GM18907 (cell line): ENCODE measurements around the gene CFP.
A peak's percentile ranks its signal among the peaks of the same experiment; 100 is the strongest.

Experiments used
- ATAC-seq: cut with Tn5 transposase; IDR thresholded peaks from one replicate; pipeline ENCODE4 v1.9.1; 2021; ENCODE audit warnings: mild to moderate bottlenecking, moderate library complexity; ENCODE audit not compliant: unreplicated experiment

Gene CFP

GRCh38 chrX:47638816-47639215 lies 9.1 kb upstream of the CFP start:
- ATAC-seq: no peak

GRCh38 chrX:47637546-47638195 lies 7.9 kb upstream of the CFP start:
- peak; percentile 62 for ATAC-seq

- ATAC-seq: no peak
Observed at GRCh38 chrX:47634871-47635575, 5.3 kb upstream of the CFP start.

- no peak for ATAC-seq
Observed at GRCh38 chrX:47633689-47634590, 4.2 kb upstream of the CFP start.

- no peak for ATAC-seq
Observed at GRCh38 chrX:47632666-47633065, 2.9 kb upstream of the CFP start.

- no peak for ATAC-seq
Observed at GRCh38 chrX:47631676-47632075, 1.9 kb upstream of the CFP start.

- ATAC-seq: no peak
Observed at GRCh38 chrX:47628982-47629381, 748 bp downstream of the CFP start.

GRCh38 chrX:47625365-47625764 lies 4.4 kb downstream of the CFP start:
- ATAC-seq: no peak

- ATAC-seq: no peak
Observed at GRCh38 chrX:47623540-47624027, 6.1 kb downstream of the CFP start.

GRCh38 chrX:47621851-47622250 lies 7.9 kb downstream of the CFP start:
- ATAC-seq: no peak

- ATAC-seq: no peak
Observed at GRCh38 chrX:47620303-47620685, 9.4 kb downstream of the CFP start.

- ATAC-seq: peak; percentile 78
Observed at GRCh38 chrX:47619486-47620302, 10.0 kb downstream of the CFP start, which contains the start of gene SYN1. SYN1 (minus strand) TSS chrX:47619857; CDS start chrX:47619728, 129 bp downstream.

- ATAC-seq: no peak
Observed at GRCh38 chrX:47618923-47619485, 10.7 kb downstream of the CFP start.

- no peak for ATAC-seq
Observed at GRCh38 chrX:47614618-47615017, 15.1 kb downstream of the CFP start.

GRCh38 chrX:47613082-47613481 lies 16.6 kb downstream of the CFP start:
- no peak for ATAC-seq

GRCh38 chrX:47612418-47612817 lies 17.3 kb downstream of the CFP start:
- no peak for ATAC-seq

- ATAC-seq: no peak
Observed at GRCh38 chrX:47611926-47612325, 17.8 kb downstream of the CFP start.

- no peak for ATAC-seq
Observed at GRCh38 chrX:47611489-47611888, 18.2 kb downstream of the CFP start.

GRCh38 chrX:47610511-47610910 lies 19.2 kb downstream of the CFP start:
- ATAC-seq: no peak

- ATAC-seq: no peak
Observed at GRCh38 chrX:47608130-47608810, 21.5 kb downstream of the CFP start.
